SK-N-MC (cell line): ENCODE results near the gene APOC4.

Experiments
- EZH2 ChIP-seq: fragments of 200-600 bp; sonication (generic); IDR thresholded peaks from one replicate; pipeline ENCODE4 v1.6.1; 2017; ENCODE audit warnings: antibody characterized with exemption
- FOXP2 ChIP-seq: optimal IDR thresholded peaks from 2 replicates; pipeline ENCODE3; 2011; ENCODE audit warnings: mild to moderate bottlenecking, moderate library complexity; ENCODE audit not compliant: insufficient read depth; ENCODE audit errors: extremely low read length, control extremely low read depth
- POLR2AphosphoS5 ChIP-seq: IDR thresholded peaks from 2 replicates; pipeline ENCODE4 v1.6.1; 2012; ENCODE audit warnings: mild to moderate bottlenecking, low read depth, low read length, borderline replicate concordance

- TF ChIP-seq EZH2 (no peak), POLR2AphosphoS5 (no peak), FOXP2 (no peak)
Observed at GRCh38 chr19:44893332-44894051, 48.5 kb upstream of the APOC4 start.
